Duodenal mucosa (tissue), 2 donors: Measurements from ENCODE around the gene PRKD3.

Experiments
- H3K27ac ChIP-seq: one replicate; pipeline ENCODE4 v1.7.0; 2013; ENCODE audit warnings: low read depth, low read length
- H3K27me3 ChIP-seq, 2 donors: one replicate each; pipeline ENCODE4 v1.7.0; 2013; ENCODE audit warnings: low read length in 2 of 2, control low read depth in 1 of 2; ENCODE audit not compliant: insufficient read depth in 2 of 2, control insufficient read depth in 1 of 2
- H3K36me3 ChIP-seq, 2 donors: one replicate each; pipeline ENCODE4 v1.7.0; 2013; ENCODE audit warnings: low read length in 2 of 2, control low read depth in 1 of 2; ENCODE audit not compliant: insufficient read depth in 2 of 2, control insufficient read depth in 1 of 2
- H3K4me1 ChIP-seq, 2 donors: one replicate each; pipeline ENCODE4 v1.7.0; 2013; ENCODE audit warnings: low read length in 2 of 2, control low read depth in 1 of 2; ENCODE audit not compliant: insufficient read depth in 2 of 2, control insufficient read depth in 1 of 2
- H3K4me3 ChIP-seq, 2 donors: one replicate each; pipeline ENCODE4 v1.7.0; 2013; ENCODE audit warnings: low read length in 2 of 2, low read depth in 1 of 2
- H3K9ac ChIP-seq, 2 donors: one replicate each; pipeline ENCODE4 v1.7.0; 2013; ENCODE audit warnings: low read length in 2 of 2, low read depth in 1 of 2
- H3K9me3 ChIP-seq, 2 donors: one replicate each; pipeline ENCODE4 v1.7.0; 2013; ENCODE audit warnings: low read length in 2 of 2, control low read depth in 1 of 2; ENCODE audit not compliant: control insufficient read depth in 1 of 2

The PRKD3 gene

GRCh38 chr2:37318401-37318800, 6.2 kb downstream of the PRKD3 start:
- Histone ChIP-seq H3K27me3 (no peaks in the 10 kb centered on the region), H3K4me3 (no peak overlapping the region), H3K9ac (no peak overlapping the region), H3K9me3 (no peaks in the 10 kb centered on the region), H3K36me3 (no peaks in the 10 kb centered on the region), H3K4me1 (peaks cover 5 to 19% of the 10 kb centered on the region in 2 donors), H3K27ac (no peak overlapping the region)

- Histone ChIP-seq H3K27ac (no peak overlapping the region), H3K4me1 (peaks cover 5 to 16% of the 10 kb centered on the region in 2 donors), H3K4me3 (no peak overlapping the region), H3K36me3 (no peaks in the 10 kb centered on the region), H3K9ac (no peak overlapping the region), H3K9me3 (no peaks in the 10 kb centered on the region), H3K27me3 (no peaks in the 10 kb centered on the region)
Observed at GRCh38 chr2:37317746-37318145, 6.9 kb downstream of the PRKD3 start.

- Histone ChIP-seq H3K9ac (no peak overlapping the region), H3K27ac (no peak overlapping the region), H3K36me3 (no peaks in the 10 kb centered on the region), H3K9me3 (no peaks in the 10 kb centered on the region), H3K4me1 (peaks cover 0 to 14% of the 10 kb centered on the region in 2 donors), H3K4me3 (no peak overlapping the region), H3K27me3 (no peaks in the 10 kb centered on the region)
Observed at GRCh38 chr2:37316181-37316580, 8.5 kb downstream of the PRKD3 start.

GRCh38 chr2:37315364-37315763, 9.3 kb downstream of the PRKD3 start:
- no peak overlapping the region for H3K4me3 ChIP-seq
- peaks cover 0 to 16% of the 10 kb centered on the region in 2 donors for H3K4me1 ChIP-seq
- no peaks in the 10 kb centered on the region for H3K9me3 ChIP-seq
- H3K27me3 ChIP-seq, result no peaks in the 10 kb centered on the region
- H3K9ac ChIP-seq, result no peak overlapping the region
- no peak overlapping the region for H3K27ac ChIP-seq
- H3K36me3 ChIP-seq, result no peaks in the 10 kb centered on the region

GRCh38 chr2:37307500-37307899, 17.1 kb downstream of the PRKD3 start:
- H3K9ac ChIP-seq, result no peak overlapping the region
- no peaks in the 10 kb centered on the region for H3K27me3 ChIP-seq
- H3K4me1 ChIP-seq, result peaks cover 18 to 26% of the 10 kb centered on the region in 2 donors
- no peak overlapping the region for H3K27ac ChIP-seq
- no peaks in the 10 kb centered on the region for H3K36me3 ChIP-seq
- H3K4me3 ChIP-seq, result no peak overlapping the region
- no peaks in the 10 kb centered on the region for H3K9me3 ChIP-seq

GRCh38 chr2:37306024-37306423, 18.6 kb downstream of the PRKD3 start:
- Histone ChIP-seq H3K36me3 (no peaks in the 10 kb centered on the region), H3K9me3 (no peaks in the 10 kb centered on the region), H3K4me3 (no peak overlapping the region), H3K27ac (no peak overlapping the region), H3K4me1 (peaks cover 15 to 18% of the 10 kb centered on the region in 2 donors), H3K27me3 (no peaks in the 10 kb centered on the region), H3K9ac (no peak overlapping the region)

- H3K27me3 ChIP-seq, result no peaks in the 10 kb centered on the region
- H3K4me1 ChIP-seq, result peaks cover 15 to 18% of the 10 kb centered on the region in 2 donors
- H3K4me3 ChIP-seq, result no peak overlapping the region
- H3K9ac ChIP-seq, result no peak overlapping the region
- H3K9me3 ChIP-seq, result no peaks in the 10 kb centered on the region
- no peaks in the 10 kb centered on the region for H3K36me3 ChIP-seq
- H3K27ac ChIP-seq, result no peak overlapping the region
Observed at GRCh38 chr2:37302701-37303252, 21.9 kb downstream of the PRKD3 start.

- Histone ChIP-seq H3K9ac (no peak overlapping the region), H3K27me3 (no peaks in the 10 kb centered on the region), H3K9me3 (no peaks in the 10 kb centered on the region), H3K4me3 (no peak overlapping the region), H3K4me1 (peaks cover 11 to 17% of the 10 kb centered on the region in 2 donors), H3K27ac (no peak overlapping the region), H3K36me3 (no peaks in the 10 kb centered on the region)
Observed at GRCh38 chr2:37301408-37301807, 23.2 kb downstream of the PRKD3 start.

GRCh38 chr2:37300578-37300977, 24.1 kb downstream of the PRKD3 start:
- H3K27ac ChIP-seq, result no peak overlapping the region
- H3K36me3 ChIP-seq, result no peaks in the 10 kb centered on the region
- no peaks in the 10 kb centered on the region for H3K27me3 ChIP-seq
- H3K9ac ChIP-seq, result no peak overlapping the region
- H3K4me3 ChIP-seq, result no peak overlapping the region
- H3K4me1 ChIP-seq, result peaks cover 9 to 11% of the 10 kb centered on the region in 2 donors
- H3K9me3 ChIP-seq, result no peaks in the 10 kb centered on the region

- no peaks in the 10 kb centered on the region for H3K27me3 ChIP-seq
- no peaks in the 10 kb centered on the region for H3K9me3 ChIP-seq
- H3K27ac ChIP-seq, result no peak overlapping the region
- H3K9ac ChIP-seq, result no peak overlapping the region
- no peaks in the 10 kb centered on the region for H3K36me3 ChIP-seq
- peaks cover 5 to 11% of the 10 kb centered on the region in 2 donors for H3K4me1 ChIP-seq
- H3K4me3 ChIP-seq, result no peak overlapping the region
Observed at GRCh38 chr2:37300146-37300545, 24.5 kb downstream of the PRKD3 start.

GRCh38 chr2:37297632-37298031, 27.0 kb downstream of the PRKD3 start:
- no peaks in the 10 kb centered on the region for H3K9me3 ChIP-seq
- H3K4me3 ChIP-seq, result no peak overlapping the region
- no peaks in the 10 kb centered on the region for H3K36me3 ChIP-seq
- no peaks in the 10 kb centered on the region for H3K27me3 ChIP-seq
- H3K27ac ChIP-seq, result no peak overlapping the region
- no peak overlapping the region for H3K9ac ChIP-seq
- peaks cover 0 to 8% of the 10 kb centered on the region in 2 donors for H3K4me1 ChIP-seq
